Mesodermal cell (in vitro differentiated cells): ENCODE results near the gene MYLK4. TPM values are rescaled to one million over a fixed set of nuclear protein-coding genes. Genes with fewer than 3 reads are reported as not detected.

Experiments used
- H3K27ac ChIP-seq: 2 replicates; pipeline ENCODE4 v1.7.0; 2013; ENCODE audit warnings: mild to moderate bottlenecking, low read depth, low read length, moderate library complexity; ENCODE audit not compliant: severe bottlenecking
- H3K36me3 ChIP-seq: 2 replicates; pipeline ENCODE4 v1.7.1; 2013; ENCODE audit warnings: mild to moderate bottlenecking, low read length, moderate library complexity; ENCODE audit not compliant: control insufficient read depth, insufficient read depth
- H3K4me1 ChIP-seq: one replicate; pipeline ENCODE4 v1.7.1; 2013; ENCODE audit warnings: mild to moderate bottlenecking, low read length; ENCODE audit not compliant: insufficient read depth, control insufficient read depth, poor library complexity, severe bottlenecking
- H3K4me3 ChIP-seq: 2 replicates; pipeline ENCODE4 v1.7.0; 2013; ENCODE audit warnings: low read length, control low read depth, mild to moderate bottlenecking; ENCODE audit not compliant: insufficient read depth, poor library complexity, severe bottlenecking; ENCODE audit errors: extremely low read depth
- H3K9me3 ChIP-seq: 2 replicates; pipeline ENCODE4 v1.7.1; 2013; ENCODE audit warnings: mild to moderate bottlenecking, low read length, moderate library complexity; ENCODE audit not compliant: control insufficient read depth
- WGBS, 2 experiments: methylation state at CpG; one replicate each; pipeline ENCODE4 v1.1.5; 2013; ENCODE audit warnings: missing lambda C conversion rate in 2 of 2; ENCODE audit not compliant: insufficient coverage in 2 of 2; 5-methylcytosine and 5-hydroxymethylcytosine counted together
- polyA plus RNA-seq, 2 experiments: library from polyadenylated mRNA; stranded (reverse); fragments of 50-300 nt; gene quantifications; one replicate each; pipeline ENCODE4 v1.2.3, GENCODE V29; 2013

MYLK4 gene
- polyA plus RNA-seq (2013, experiment 1 of 2) = 0.22 TPM
- polyA plus RNA-seq (2013, experiment 2 of 2) = 0.25 TPM

GRCh38 chr6:2750832-2751231 lies at the start of gene MYLK4:
MYLK4 (minus strand) TSS chr6:2750922; CDS start chr6:2749294, 1,628 bp downstream.
- Histone ChIP-seq H3K27ac (no peak within 1 kb of the TSS), H3K4me1 (peaks cover 10% of the 10 kb centered on the region), H3K9me3 (no peaks in the 10 kb centered on the region), H3K4me3 (no peak within 1 kb of the TSS), H3K36me3 (no peaks in the 10 kb centered on the region)
- WGBS, 2 experiments = 86 to 89% methylated on average over 6 to 7 of the region's 7 CpGs

- Histone ChIP-seq H3K4me1 (peaks cover 7% of the 10 kb centered on the region), H3K9me3 (no peaks in the 10 kb centered on the region), H3K36me3 (no peaks in the 10 kb centered on the region), H3K4me3 (no peak overlapping the region), H3K27ac (peak overlapping the region; percentile 68)
- WGBS, 2 experiments = 83 to 94% methylated on average over 4 of the region's 11 CpGs
Observed at GRCh38 chr6:2799936-2800527, 49.3 kb upstream of the MYLK4 start.

- 82 to 94% methylated on average over 8 to 9 of the region's 11 CpGs for WGBS, 2 experiments
- Histone ChIP-seq H3K9me3 (no peaks in the 10 kb centered on the region), H3K36me3 (no peaks in the 10 kb centered on the region), H3K4me3 (no peak overlapping the region), H3K27ac (no peak overlapping the region), H3K4me1 (peaks cover 7% of the 10 kb centered on the region)
Observed at GRCh38 chr6:2798586-2799134, 47.9 kb upstream of the MYLK4 start.

GRCh38 chr6:2797564-2798031 lies 46.9 kb upstream of the MYLK4 start:
- H3K4me1 ChIP-seq = peaks cover 7% of the 10 kb centered on the region
- H3K27ac ChIP-seq = no peak overlapping the region
- H3K36me3 ChIP-seq = no peaks in the 10 kb centered on the region
- H3K4me3 ChIP-seq = no peak overlapping the region
- whole genome bisulfite sequencing, 2 experiments = 83% methylated on average over 2 of the region's 3 CpGs; no CpG with 5 or more reads in 1 of the 2 experiments
- H3K9me3 ChIP-seq = no peaks in the 10 kb centered on the region

GRCh38 chr6:2796861-2797260 lies 46.1 kb upstream of the MYLK4 start:
- Histone ChIP-seq H3K4me3 (no peak overlapping the region), H3K9me3 (no peaks in the 10 kb centered on the region), H3K4me1 (peaks cover 7% of the 10 kb centered on the region), H3K36me3 (no peaks in the 10 kb centered on the region), H3K27ac (no peak overlapping the region)
- 79 to 94% methylated on average over 4 to 6 of the region's 6 CpGs for whole genome bisulfite sequencing, 2 experiments

GRCh38 chr6:2795956-2796355 lies 45.2 kb upstream of the MYLK4 start:
- Histone ChIP-seq H3K4me1 (peaks cover 9% of the 10 kb centered on the region), H3K4me3 (no peak overlapping the region), H3K9me3 (no peaks in the 10 kb centered on the region), H3K36me3 (no peaks in the 10 kb centered on the region), H3K27ac (no peak overlapping the region)
- WGBS, 2 experiments = 90 to 94% methylated on average over 12 to 16 of the region's 16 CpGs

- H3K4me3 ChIP-seq = no peak overlapping the region
- no peaks in the 10 kb centered on the region for H3K36me3 ChIP-seq
- no peak overlapping the region for H3K27ac ChIP-seq
- peaks cover 17% of the 10 kb centered on the region for H3K4me1 ChIP-seq
- H3K9me3 ChIP-seq = no peaks in the 10 kb centered on the region
- WGBS, 2 experiments = 89% methylated on average over 1 of the region's 2 CpGs; no CpG with 5 or more reads in 1 of the 2 experiments
Observed at GRCh38 chr6:2795162-2795561, 44.4 kb upstream of the MYLK4 start.

- no peak overlapping the region for H3K27ac ChIP-seq
Observed at GRCh38 chr6:2794171-2794730, 43.5 kb upstream of the MYLK4 start.

GRCh38 chr6:2793534-2794151 lies 42.9 kb upstream of the MYLK4 start:
- Histone ChIP-seq H3K4me1 (peaks cover 20% of the 10 kb centered on the region), H3K27ac (no peak overlapping the region), H3K36me3 (no peaks in the 10 kb centered on the region), H3K4me3 (no peak overlapping the region), H3K9me3 (no peaks in the 10 kb centered on the region)
- 72 to 81% methylated on average over 5 to 6 of the region's 9 CpGs for WGBS, 2 experiments

More at GRCh38 chr6:2794171-2794730, 43.5 kb upstream of the MYLK4 start:
- Histone ChIP-seq H3K4me3 (no peak overlapping the region), H3K36me3 (no peaks in the 10 kb centered on the region), H3K9me3 (no peaks in the 10 kb centered on the region), H3K4me1 (peaks cover 15% of the 10 kb centered on the region)
- WGBS, 2 experiments = 91 to 92% methylated on average over 4 to 5 of the region's 5 CpGs

GRCh38 chr6:2792330-2793110 lies 41.8 kb upstream of the MYLK4 start:
- Histone ChIP-seq H3K9me3 (no peaks in the 10 kb centered on the region), H3K27ac (no peak overlapping the region), H3K4me1 (peaks cover 23% of the 10 kb centered on the region), H3K36me3 (peaks cover 6% of the 10 kb centered on the region), H3K4me3 (no peak overlapping the region)
- 93 to 95% methylated on average over 15 to 17 of the region's 17 CpGs for WGBS, 2 experiments
